Measurements from ENCODE around the gene IFT27.

Gene IFT27

GRCh38 chr22:36728505-36728904 is 47.4 kb downstream of the IFT27 start:
- TF ChIP-seq, protein P1, sequence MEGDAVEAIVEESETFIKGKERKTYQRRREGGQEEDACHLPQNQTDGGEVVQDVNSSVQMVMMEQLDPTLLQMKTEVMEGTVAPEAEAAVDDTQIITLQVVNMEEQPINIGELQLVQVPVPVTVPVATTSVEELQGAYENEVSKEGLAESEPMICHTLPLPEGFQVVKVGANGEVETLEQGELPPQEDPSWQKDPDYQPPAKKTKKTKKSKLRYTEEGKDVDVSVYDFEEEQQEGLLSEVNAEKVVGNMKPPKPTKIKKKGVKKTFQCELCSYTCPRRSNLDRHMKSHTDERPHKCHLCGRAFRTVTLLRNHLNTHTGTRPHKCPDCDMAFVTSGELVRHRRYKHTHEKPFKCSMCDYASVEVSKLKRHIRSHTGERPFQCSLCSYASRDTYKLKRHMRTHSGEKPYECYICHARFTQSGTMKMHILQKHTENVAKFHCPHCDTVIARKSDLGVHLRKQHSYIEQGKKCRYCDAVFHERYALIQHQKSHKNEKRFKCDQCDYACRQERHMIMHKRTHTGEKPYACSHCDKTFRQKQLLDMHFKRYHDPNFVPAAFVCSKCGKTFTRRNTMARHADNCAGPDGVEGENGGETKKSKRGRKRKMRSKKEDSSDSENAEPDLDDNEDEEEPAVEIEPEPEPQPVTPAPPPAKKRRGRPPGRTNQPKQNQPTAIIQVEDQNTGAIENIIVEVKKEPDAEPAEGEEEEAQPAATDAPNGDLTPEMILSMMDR (IDR thresholded peaks at IDR 0.05; ENCODE audit: control insufficient read depth, insufficient read depth, low read depth, low read length, missing control alignments): no peak

DNA sequence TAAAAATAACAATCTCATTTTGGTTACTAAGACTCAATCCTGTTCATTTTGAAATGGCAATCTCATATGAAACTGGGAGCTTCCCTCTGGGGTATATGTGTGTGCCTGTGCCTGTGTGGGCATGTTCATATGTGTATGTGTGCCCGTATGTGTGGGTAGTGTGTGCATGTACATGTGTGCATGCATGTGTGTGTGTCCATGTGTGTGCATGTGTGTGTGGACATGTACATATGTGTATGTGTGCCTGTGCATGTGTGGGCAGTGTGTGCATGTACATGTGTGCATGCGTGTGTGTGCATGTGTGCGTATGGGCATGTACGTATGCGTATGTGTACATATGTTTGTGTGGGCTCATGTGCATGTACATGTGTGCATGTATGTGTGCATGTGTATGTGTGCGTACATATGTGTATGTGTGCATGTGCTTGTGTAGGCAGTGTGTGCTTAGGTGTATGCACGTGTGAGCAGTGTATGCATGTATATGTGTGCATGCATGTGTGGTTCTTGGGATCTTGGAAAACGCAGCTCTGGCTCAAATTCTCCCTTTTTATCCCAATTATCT is 47.9 kb downstream of the IFT27 start:
- DNase-seq (ENCODE audit: low read depth): no peak
- TF ChIP-seq, protein P1 (IDR thresholded peaks at IDR 0.05; ENCODE audit: control insufficient read depth, insufficient read depth, low read depth, low read length, missing control alignments): no peak
- H3K4me3 ChIP-seq (ENCODE audit: control insufficient read depth, low read depth, low read length): no peak overlapping the region

More at GRCh38 chr22:36728505-36728904, 47.4 kb downstream of the IFT27 start:
- DNase-seq (ENCODE audit: low read depth): no peak
- H3K4me3 ChIP-seq (ENCODE audit: control insufficient read depth, low read depth, low read length): no peak overlapping the region

DNA sequence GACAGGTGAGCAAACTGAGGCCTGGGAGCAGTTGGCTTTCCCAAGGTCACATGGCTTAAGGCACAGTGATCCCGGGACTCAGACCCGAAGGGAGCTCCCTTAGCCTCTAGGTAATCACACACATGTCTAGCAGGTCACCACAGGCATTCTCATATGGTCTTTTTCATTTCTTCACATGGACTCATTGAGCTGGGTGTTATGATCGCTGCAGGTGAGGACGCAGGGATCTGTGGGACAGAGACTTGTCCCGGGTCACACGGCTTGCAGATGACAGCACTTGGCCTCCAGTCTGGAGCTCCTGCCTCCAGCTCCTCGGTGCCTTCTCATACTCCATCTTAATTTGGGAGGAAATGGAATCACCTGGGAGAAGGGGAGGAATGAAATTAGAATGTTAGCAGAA is 48.8 kb downstream of the IFT27 start:
- H3K4me3 ChIP-seq (ENCODE audit: control insufficient read depth, low read depth, low read length): no peak overlapping the region
- no peak for DNase-seq (ENCODE audit: low read depth)
- TF ChIP-seq, protein P1 (IDR thresholded peaks at IDR 0.05; ENCODE audit: control insufficient read depth, insufficient read depth, low read depth, low read length, missing control alignments): no peak

DNA sequence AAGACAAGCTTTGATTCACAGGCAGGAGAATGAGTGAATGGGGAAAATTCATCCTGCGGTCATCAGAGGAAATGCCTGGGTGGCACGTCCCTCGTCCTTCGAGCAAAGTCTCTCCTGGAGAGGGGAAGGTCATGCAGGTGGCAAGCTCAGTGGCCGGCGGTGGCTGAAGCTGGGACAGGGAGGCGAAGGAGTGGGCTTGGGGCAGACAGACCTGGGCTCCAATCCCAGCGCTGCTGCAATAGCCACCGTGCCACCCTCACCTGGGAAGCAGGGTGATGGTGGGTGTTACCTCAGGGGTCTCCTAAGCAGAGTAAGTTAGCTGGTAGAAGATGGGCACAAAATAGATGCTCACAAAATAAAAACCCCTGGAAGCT is 49.9 kb downstream of the IFT27 start:
- H3K4me3 ChIP-seq (ENCODE audit: control insufficient read depth, low read depth, low read length): no peak overlapping the region
- no peak for DNase-seq (ENCODE audit: low read depth)
- TF ChIP-seq, protein P1 (IDR thresholded peaks at IDR 0.05; ENCODE audit: control insufficient read depth, insufficient read depth, low read depth, low read length, missing control alignments): no peak

GRCh38 chr22:36725366-36726006 is 50.4 kb downstream of the IFT27 start:
- no peak for DNase-seq (ENCODE audit: low read depth)
- TF ChIP-seq, protein P1 (IDR thresholded peaks at IDR 0.05; ENCODE audit: control insufficient read depth, insufficient read depth, low read depth, low read length, missing control alignments): no peak
- H3K4me3 ChIP-seq (ENCODE audit: control insufficient read depth, low read depth, low read length): no peak overlapping the region

DNA sequence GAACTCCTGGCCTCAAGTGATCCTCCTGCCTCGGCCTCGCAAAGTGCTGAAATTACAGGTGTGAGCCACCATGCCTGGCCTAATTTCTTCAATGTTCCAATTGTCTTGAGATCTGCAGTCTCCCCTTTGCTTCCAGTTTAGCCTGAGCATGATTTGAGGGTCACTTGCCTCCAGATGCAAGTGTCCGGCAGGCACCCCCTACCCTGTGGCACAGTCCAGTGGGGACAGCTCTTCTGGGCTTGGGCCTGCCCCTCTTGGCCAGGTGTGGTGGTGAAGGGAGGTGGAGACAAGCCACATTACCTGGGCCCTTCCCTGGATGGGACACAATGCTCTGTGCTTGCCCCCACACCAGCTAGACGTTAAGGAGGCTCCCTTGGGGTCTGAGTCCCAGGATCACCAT is 51.1 kb downstream of the IFT27 start:
- TF ChIP-seq, protein P1 (IDR thresholded peaks at IDR 0.05; ENCODE audit: control insufficient read depth, insufficient read depth, low read depth, low read length, missing control alignments): no peak
- H3K4me3 ChIP-seq (ENCODE audit: control insufficient read depth, low read depth, low read length): no peak overlapping the region
- DNase-seq (ENCODE audit: low read depth): no peak
